Measurements from ENCODE around the gene GPNMB.

Gene GPNMB

GRCh38 chr7:23272275-23272674, 25.7 kb downstream of the GPNMB start:
- DNase-seq (ENCODE audit: low read depth in 2 of 2), result no peak

DNA sequence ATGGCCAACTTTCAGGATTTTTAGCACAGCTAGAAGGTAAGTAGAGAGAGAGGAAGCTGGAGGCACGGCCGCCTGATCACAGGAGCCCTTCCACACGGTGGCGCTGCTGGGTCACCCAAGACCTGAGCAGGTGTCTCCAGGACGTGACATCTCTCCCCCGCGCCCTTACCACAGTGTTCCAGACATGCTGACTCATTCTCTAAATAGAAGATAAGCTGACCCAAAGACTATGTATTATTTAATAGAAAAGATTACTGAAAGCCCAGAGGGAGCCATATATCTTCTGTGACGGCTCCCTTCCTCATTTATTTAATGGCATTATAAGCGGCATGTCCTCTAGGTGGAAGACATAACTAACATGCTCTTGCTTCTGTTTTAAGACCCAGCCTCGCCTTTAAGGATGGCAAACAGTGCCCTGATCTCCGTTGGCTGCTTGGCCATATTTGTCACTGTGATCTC, 26.6 kb downstream of the GPNMB start:
- peak; percentile 91 to 92 for DNase-seq (ENCODE audit: low read depth in 2 of 2)

DNA sequence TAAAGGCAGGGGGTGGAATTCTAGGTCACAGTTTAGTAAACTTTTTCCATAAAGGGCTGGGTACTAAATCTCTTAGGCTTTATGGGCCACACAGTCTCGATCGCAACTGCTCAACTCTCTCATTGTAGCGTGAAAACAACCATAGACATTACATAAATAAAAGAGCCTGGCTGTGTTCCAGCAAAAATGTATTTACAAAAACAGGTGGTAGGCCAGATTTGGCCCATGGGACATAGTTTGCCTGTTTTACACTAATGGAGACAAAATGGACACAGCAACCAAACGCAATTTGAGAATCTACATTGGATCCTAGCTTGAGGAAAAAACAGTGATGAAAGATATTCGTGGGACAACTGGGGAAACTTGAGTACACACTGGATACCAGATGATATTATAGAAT, 29.3 kb downstream of the GPNMB start:
- no peak for DNase-seq (ENCODE audit: low read depth in 2 of 2)

GRCh38 chr7:23276376-23276775, 29.8 kb downstream of the GPNMB start:
- no peak for DNase-seq (ENCODE audit: low read depth in 2 of 2)

DNA sequence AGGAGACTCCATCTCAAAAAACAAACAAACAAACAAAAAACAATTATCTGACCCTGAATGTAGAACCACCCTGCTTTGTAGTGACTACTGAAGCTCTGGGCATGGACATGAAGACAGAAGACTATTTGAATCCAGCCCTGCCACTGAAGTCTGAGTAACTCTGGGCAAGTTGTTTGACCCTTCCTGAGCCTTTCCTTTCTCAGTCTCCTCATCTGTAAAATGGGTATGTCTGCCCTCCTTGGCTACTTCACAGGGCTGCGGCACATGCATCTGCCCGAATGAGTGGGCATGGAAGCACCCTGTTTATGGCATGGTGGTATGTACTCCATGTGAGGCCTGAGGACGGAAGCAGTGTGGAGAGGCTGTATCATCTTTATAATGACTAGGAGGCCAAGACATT, 30.4 kb downstream of the GPNMB start:
- no peak for DNase-seq (ENCODE audit: low read depth in 2 of 2)

DNA sequence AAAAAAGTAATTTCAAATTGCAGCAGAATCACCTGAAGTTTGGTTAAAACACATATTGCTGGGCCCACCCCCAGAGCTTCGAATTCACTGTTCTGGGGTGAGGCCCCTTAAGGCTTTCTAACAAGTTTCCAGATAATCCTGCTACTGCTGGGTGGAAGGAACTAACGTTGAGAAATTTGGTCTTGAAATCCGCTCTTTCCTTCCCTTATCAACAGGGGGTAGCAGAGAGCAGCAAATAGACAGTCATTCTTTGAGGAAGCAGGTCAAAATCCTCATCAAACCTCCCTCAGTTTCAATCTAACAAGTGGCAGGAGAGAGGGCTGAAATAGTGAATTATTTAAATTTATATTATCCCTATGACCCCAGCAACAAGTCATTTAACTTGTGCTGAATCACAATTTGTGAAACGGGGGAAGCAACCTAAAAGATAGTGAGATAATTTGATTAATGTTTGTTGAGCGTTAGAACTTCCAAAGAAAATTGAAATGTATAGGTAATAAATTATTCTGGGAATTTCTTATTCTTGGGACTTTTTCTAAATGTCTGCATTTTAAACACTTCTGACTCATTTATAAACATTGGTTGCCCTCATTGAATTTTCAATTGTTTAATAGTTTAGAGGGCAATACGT, 30.9 kb downstream of the GPNMB start:
- DNase-seq (ENCODE audit: low read depth in 2 of 2), result peak in 1 of 2 donors; percentile 48

DNA sequence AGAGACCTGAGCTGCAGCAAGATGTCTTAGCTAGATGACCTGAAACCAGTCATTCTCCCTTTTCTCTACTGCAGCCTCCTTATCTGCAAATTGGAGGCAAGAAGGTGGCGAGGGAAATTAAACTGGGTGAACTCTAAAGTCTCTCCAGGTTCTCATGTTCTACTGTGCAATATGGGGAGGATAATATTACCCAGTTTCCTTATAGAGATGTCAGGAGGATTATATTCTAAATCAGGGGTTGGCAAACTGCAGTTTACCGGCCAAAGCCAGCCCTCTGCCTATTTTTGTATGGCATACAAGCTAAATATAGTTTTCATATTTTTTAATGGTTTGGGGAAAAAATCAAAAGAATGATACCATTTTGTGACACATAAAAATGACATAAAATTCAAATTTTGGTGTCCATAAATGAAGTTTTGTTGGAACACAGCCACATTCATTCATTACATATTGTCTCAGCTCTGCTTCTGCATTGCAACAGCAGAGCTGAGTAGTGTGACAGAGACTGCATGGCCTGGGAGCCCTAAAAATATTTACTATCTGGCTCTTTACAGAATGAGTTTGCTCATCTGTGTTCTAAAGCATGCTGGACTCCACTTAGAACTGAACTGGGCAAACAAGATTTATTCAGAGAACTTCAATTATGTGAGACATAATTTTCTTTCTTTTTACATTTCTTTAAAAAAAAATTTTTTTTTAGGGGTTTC, 33.4 kb downstream of the GPNMB start:
- DNase-seq (ENCODE audit: low read depth in 2 of 2), result no peak

- DNase-seq (ENCODE audit: low read depth in 2 of 2), result no peak
Measured at GRCh38 chr7:23283086-23283485, 36.5 kb downstream of the GPNMB start.

GRCh38 chr7:23284871-23285270, 38.3 kb downstream of the GPNMB start:
- no peak for DNase-seq (ENCODE audit: low read depth in 2 of 2)

DNA sequence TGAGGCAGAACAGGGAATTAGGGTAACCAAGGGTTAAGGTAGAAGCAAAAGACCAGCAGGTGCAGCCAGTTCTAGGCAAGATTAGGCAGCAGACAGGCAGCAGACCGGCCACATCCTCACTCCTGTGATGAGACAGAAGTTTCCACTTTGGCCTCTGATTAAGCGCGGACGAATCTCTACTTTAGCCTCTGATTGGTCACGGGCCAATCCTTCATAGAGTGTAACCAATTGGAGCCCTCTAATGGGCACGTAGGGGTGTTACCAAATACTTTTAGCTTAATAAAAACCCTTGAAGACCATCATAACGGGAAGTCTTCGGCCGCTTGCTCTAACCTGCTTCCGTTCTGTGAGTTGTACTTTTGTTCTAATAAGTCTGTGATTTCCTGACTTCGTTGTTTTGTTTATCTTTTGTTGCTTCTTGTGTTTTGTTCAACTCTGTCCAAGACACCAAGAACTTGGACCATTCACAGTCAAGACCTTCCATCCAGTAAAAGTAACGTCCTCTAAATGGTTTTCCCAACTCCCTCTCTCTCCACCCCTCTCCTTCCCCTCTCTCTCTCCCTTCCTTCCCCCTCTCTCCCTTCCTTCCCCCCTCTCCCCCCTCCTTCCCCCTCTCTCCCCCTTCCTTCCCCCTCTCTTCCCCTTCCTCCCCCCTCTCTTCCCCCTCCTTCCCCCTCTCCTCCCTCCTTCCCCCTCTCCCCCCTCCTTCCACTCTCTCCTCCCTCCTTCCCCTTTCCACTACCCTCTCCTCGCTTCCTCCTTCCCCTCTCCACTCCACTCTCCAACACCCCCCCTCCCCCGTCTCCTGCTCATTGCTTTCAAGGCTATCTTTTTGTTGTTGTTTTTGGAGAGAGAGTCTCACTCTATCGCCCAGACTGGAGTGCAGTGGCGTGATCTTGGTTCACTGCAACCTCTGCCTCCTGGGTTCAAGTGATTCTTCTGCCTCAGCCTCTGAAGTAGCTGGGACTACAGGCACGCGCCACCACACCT, 39.4 kb downstream of the GPNMB start:
- no peak for DNase-seq (ENCODE audit: low read depth in 2 of 2)

DNA sequence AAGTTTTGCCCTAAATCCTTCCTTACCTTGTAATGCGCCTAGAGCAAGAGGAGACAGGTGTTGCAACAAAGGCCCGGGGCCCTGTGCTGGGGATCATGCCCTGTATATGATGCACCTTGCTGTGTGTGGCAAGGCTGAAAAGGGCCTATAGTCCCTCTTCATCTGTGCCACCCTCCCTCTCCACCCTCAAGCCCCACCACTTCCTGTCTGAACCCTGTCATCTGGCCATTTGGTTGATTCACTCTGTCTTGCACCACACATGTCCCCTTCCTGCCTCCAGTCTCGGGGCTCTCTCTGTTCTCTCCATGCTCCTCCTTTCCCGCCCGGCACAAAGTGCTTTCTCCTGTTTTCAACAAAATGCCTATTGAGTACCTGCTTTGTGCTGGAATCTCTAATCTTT, 41.0 kb downstream of the GPNMB start:
- no peak for DNase-seq (ENCODE audit: low read depth in 2 of 2)

DNA sequence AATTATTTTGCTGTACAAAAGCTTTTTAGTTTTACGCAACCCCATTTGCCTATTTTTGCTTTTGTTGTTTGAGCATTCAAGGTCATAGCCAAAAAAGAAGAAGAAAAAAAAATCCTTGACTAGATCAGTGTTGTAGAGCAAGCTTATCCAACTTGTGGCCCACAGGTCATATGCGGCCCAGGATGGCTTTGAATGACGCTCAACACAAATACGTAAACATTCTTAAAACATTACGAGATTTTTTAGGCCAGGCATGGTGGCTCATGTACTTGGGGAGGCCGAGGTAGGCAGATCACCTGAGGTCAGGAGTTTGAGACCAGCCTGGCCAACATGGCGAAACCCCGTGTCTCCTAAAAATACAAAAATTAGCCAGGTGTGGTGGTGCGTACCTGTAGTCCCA, 44.4 kb downstream of the GPNMB start:
- DNase-seq (ENCODE audit: low read depth in 2 of 2), result no peak

DNA sequence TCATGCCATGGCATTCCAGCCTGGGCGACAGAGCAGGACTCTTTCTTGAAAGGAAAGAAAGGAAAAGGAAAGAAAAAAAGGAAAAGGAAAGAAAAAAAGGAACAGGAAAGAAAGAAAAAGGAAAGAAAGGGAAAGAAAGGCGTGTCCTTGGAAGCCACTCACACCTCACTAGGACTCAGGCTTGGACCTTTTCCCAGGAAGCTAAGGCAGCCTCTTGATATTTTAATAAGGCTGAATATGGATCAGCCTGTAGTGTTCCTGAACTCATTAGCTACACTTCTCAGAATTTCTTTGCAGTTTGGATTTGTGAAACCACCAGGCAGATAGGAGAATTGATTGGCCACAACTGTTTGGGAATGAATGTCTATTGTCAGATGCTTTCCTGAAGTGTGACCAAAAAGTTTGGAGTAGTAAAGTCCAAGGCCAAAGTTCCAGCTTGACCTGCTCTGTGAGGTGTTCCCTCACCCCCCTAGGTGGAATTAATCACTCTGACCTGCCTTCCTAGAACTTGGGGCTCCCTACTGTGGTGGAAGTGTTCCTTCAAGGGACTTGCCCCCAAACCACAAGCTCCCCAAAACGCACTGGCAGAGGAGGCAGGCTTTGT, 45.5 kb downstream of the GPNMB start:
- no peak for DNase-seq (ENCODE audit: low read depth in 2 of 2)

- DNase-seq (ENCODE audit: low read depth in 2 of 2), result no peak
Measured at GRCh38 chr7:23292623-23293022, 46.0 kb downstream of the GPNMB start.

DNA sequence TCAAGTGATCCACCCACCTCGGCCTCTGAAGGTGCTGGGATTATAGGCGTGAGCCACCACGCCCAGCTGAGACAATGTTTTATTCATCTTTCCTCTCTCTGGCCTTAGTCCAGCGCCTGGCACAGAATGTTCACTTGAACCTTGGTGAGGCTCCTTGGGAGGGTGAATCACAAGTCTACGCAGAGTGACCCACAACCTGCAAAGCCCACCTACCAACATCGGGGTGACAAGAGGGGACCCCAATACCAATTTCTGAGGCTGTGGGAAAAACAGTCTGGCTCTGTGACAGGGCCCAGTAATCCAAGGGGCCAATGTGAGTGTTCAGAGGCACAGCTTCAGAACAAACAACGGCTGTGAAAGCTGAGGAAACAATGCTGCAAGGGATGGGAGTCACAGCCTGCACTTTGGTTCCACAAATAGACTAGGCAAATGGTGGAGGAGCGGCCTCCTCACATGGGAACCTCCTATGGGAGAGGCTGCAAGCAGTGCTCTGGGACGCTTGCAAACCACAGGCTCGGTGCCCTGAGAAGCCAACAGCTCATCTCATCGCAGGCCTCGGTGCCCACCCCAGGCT, 47.0 kb downstream of the GPNMB start:
- no peak for DNase-seq (ENCODE audit: low read depth in 2 of 2)

DNA sequence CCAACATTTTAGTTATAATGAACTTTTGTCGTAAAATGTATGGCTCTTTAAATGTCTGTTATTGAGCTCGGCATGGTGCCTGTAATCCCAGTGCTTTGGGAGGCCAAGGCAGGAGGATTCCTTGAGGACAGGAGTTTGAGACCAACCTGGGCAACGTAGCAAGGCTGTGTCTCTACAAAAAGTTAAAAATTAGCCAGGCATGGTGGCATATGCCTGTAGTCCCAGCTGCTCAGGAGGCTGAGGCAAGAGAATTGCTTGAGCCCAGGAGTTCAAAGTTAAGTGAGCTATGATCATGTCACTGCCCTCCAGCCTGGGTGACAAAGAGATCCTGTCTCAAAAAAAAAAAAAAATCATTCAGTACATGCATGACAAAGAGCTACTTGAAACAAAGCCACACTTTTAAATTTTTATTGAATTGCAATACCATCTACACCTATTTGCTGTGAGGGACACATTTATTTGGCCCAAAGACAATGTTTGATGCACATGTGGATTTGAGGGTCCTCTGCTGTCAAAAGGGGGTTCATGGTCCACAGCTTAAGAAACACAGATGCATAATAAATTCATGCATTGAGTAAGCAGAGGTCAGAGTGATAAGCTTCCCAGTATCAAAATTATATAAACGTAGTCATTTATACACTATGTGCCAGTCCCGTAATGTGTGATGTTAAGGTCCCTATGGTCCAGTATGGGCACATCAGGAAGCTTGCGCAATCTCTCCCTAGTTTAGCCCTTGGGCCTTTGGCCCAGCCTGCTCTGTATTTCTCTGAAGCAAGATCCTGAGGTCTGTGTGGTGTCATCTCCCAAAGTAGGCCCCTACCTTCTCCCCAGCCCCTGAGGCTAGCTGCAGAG, 48.2 kb downstream of the GPNMB start:
- DNase-seq (ENCODE audit: low read depth in 2 of 2), result no peak

- no peak for DNase-seq (ENCODE audit: low read depth in 2 of 2)
Measured at GRCh38 chr7:23295401-23295697, 48.8 kb downstream of the GPNMB start.

GRCh38 chr7:23298141-23298881, 51.7 kb downstream of the GPNMB start:
- DNase-seq (ENCODE audit: low read depth in 2 of 2), result no peak

- peak; percentile 96 for DNase-seq (ENCODE audit: low read depth in 2 of 2)
Measured at GRCh38 chr7:23298885-23299769, 52.6 kb downstream of the GPNMB start, which contains the start of gene MALSU1. TSS of gene MALSU1 (plus strand) at chr7:23299339. CDS start at chr7:23299353, 14 bp downstream.
